ENCODE data around the gene PKP3. TPM values are rescaled to one million over a fixed set of nuclear protein-coding genes. Genes with fewer than 3 reads are reported as not detected.

Gene PKP3
- polyA plus RNA-seq, 1 donor (not counting 4 experiments of a cell fraction or from before 2014, with no cell fraction given) = 125 TPM

GRCh38 chr11:442611-443081 is 48.6 kb downstream of the PKP3 start:
- no peak overlapping the region for H3K4me2 ChIP-seq (ENCODE audit: control insufficient read depth, extremely low read depth, insufficient read depth, low read depth, low read length)
- H3K9me1 ChIP-seq (ENCODE audit: control insufficient read depth, extremely low read depth, insufficient read depth, low read length) = no peaks in the 10 kb centered on the region
- FAIRE-seq = no peak
- H3K4me3 ChIP-seq (ENCODE audit: control insufficient read depth in 2 of 3, extremely low read depth in 1 of 3, insufficient read depth in 2 of 3, low read depth in 1 of 3, low read length in 3 of 3) = no peak overlapping the region
- H3K79me2 ChIP-seq (ENCODE audit: control insufficient read depth, insufficient read depth, low read length) = peaks cover 9% of the 10 kb centered on the region
- H3K9me3 ChIP-seq (ENCODE audit: control insufficient read depth, low read depth, low read length) = no peaks in the 10 kb centered on the region
- DNase-seq (ENCODE audit: low read depth, low spot score) = no peak
- H3K4me1 ChIP-seq (ENCODE audit: control insufficient read depth, extremely low read depth, insufficient read depth, low read length) = peaks cover 31% of the 10 kb centered on the region
- dilution Hi-C loops (cut with MboI; ENCODE audit: extremely low pct_ligation_motif_present, low sequenced_read_pairs) = no loop called here
- H4K20me1 ChIP-seq (ENCODE audit: control insufficient read depth, extremely low read depth, insufficient read depth, low read length) = no peaks in the 10 kb centered on the region
- H3K27ac ChIP-seq (ENCODE audit: control insufficient read depth, insufficient read depth, low read length) = no peak overlapping the region
- H3K27me3 ChIP-seq (ENCODE audit: control insufficient read depth, extremely low read depth, insufficient read depth, low read length) = no peaks in the 10 kb centered on the region
- H3K9ac ChIP-seq (ENCODE audit: control insufficient read depth, extremely low read depth, insufficient read depth, low read length) = no peak overlapping the region
- no peak for TF ChIP-seq EZH2 (IDR thresholded peaks at IDR 0.05; ENCODE audit: low read length)
- TF ChIP-seq, protein P1, sequence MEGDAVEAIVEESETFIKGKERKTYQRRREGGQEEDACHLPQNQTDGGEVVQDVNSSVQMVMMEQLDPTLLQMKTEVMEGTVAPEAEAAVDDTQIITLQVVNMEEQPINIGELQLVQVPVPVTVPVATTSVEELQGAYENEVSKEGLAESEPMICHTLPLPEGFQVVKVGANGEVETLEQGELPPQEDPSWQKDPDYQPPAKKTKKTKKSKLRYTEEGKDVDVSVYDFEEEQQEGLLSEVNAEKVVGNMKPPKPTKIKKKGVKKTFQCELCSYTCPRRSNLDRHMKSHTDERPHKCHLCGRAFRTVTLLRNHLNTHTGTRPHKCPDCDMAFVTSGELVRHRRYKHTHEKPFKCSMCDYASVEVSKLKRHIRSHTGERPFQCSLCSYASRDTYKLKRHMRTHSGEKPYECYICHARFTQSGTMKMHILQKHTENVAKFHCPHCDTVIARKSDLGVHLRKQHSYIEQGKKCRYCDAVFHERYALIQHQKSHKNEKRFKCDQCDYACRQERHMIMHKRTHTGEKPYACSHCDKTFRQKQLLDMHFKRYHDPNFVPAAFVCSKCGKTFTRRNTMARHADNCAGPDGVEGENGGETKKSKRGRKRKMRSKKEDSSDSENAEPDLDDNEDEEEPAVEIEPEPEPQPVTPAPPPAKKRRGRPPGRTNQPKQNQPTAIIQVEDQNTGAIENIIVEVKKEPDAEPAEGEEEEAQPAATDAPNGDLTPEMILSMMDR (optimal IDR thresholded peaks at IDR 0.05 in 1 of 3, IDR thresholded peaks at IDR 0.05 in 1 of 3, conservative IDR thresholded peaks at IDR 0.05 in 1 of 3; ENCODE audit: extremely low read depth in 1 of 3, insufficient read depth in 2 of 3, low read length in 3 of 3) = no peak
- H2AFZ ChIP-seq (ENCODE audit: control insufficient read depth, low read length) = no peak overlapping the region
- H3K36me3 ChIP-seq (ENCODE audit: control insufficient read depth in 2 of 2, extremely low read depth in 1 of 2, insufficient read depth in 2 of 2, low read length in 2 of 2) = no peaks in the 10 kb centered on the region

- no peaks in the 10 kb centered on the region for H4K20me1 ChIP-seq (ENCODE audit: control insufficient read depth, extremely low read depth, insufficient read depth, low read length)
- no peaks in the 10 kb centered on the region for H3K9me3 ChIP-seq (ENCODE audit: control insufficient read depth, low read depth, low read length)
- no peaks in the 10 kb centered on the region for H3K27me3 ChIP-seq (ENCODE audit: control insufficient read depth, extremely low read depth, insufficient read depth, low read length)
- H2AFZ ChIP-seq (ENCODE audit: control insufficient read depth, low read length) = no peak overlapping the region
- TF ChIP-seq, protein P1 (optimal IDR thresholded peaks at IDR 0.05 in 1 of 3, IDR thresholded peaks at IDR 0.05 in 1 of 3, conservative IDR thresholded peaks at IDR 0.05 in 1 of 3; ENCODE audit: extremely low read depth in 1 of 3, insufficient read depth in 2 of 3, low read length in 3 of 3) = no peak
- no peak for TF ChIP-seq EZH2 (IDR thresholded peaks at IDR 0.05; ENCODE audit: low read length)
- no peak overlapping the region for H3K9ac ChIP-seq (ENCODE audit: control insufficient read depth, extremely low read depth, insufficient read depth, low read length)
- no peak overlapping the region for H3K4me3 ChIP-seq (ENCODE audit: control insufficient read depth in 2 of 3, extremely low read depth in 1 of 3, insufficient read depth in 2 of 3, low read depth in 1 of 3, low read length in 3 of 3)
- no peaks in the 10 kb centered on the region for H3K36me3 ChIP-seq (ENCODE audit: control insufficient read depth in 2 of 2, extremely low read depth in 1 of 2, insufficient read depth in 2 of 2, low read length in 2 of 2)
- no peak overlapping the region for H3K27ac ChIP-seq (ENCODE audit: control insufficient read depth, insufficient read depth, low read length)
- FAIRE-seq = peak; percentile 66
- no peaks in the 10 kb centered on the region for H3K9me1 ChIP-seq (ENCODE audit: control insufficient read depth, extremely low read depth, insufficient read depth, low read length)
- H3K4me2 ChIP-seq (ENCODE audit: control insufficient read depth, extremely low read depth, insufficient read depth, low read depth, low read length) = no peak overlapping the region
- H3K79me2 ChIP-seq (ENCODE audit: control insufficient read depth, insufficient read depth, low read length) = peaks cover 7% of the 10 kb centered on the region
- dilution Hi-C loops (cut with MboI; ENCODE audit: extremely low pct_ligation_motif_present, low sequenced_read_pairs) = no loop called here
- no peak for DNase-seq (ENCODE audit: low read depth, low spot score)
- peaks cover 35% of the 10 kb centered on the region for H3K4me1 ChIP-seq (ENCODE audit: control insufficient read depth, extremely low read depth, insufficient read depth, low read length)
Measured at GRCh38 chr11:443542-444199, 49.7 kb downstream of the PKP3 start.
